Left renal pelvis (tissue), 4 donors: Measurements from ENCODE around the gene GPR108. TPM values are rescaled to one million over a fixed set of nuclear protein-coding genes. Genes with fewer than 3 reads are reported as not detected.
"Not testable (repeated sequence)": the region's sequence is repeated elsewhere in the genome, so short reads cannot be mapped to it uniquely, and the experiment has no call there.

Experiments used
- DNase-seq, 4 donors: peaks; one replicate each; pipeline ENCODE4 v3.0.0-alpha.2; 2013; ENCODE audit warnings: low read depth in 4 of 4, low spot score in 3 of 4
- polyA plus RNA-seq, 4 donors: library from polyadenylated mRNA; unstranded; fragments of 120-200 nt; gene quantifications; one replicate each; pipeline ENCODE4 v1.2.1, GENCODE V29; 2013; ENCODE audit not compliant: insufficient read length in 4 of 4

GPR108 gene
- polyA plus RNA-seq, 4 donors = 43.0 to 67.8 (median 58.7) TPM

GRCh38 chr19:6709549-6709948 is 27.8 kb downstream of the GPR108 start:
- DNase-seq = no peak

DNA sequence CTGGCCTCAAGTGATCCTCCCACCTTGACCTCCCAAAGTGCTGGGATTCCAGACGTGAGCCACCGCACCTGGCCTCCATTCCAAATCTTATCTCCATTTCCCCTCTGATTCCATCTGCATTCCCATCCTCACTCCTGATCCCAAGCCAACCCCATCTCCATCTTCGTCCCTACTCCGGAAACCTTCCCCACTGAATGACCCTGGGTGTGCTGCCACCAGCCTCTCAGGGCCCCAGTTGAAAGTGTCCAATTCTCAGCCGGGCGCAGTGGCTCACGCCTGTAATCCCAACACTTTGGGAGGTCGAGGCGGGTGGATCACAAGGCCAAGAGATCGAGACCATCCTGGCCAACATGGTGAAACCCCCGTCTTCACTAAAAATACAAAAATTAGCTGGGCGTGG is 28.5 kb downstream of the GPR108 start:
- DNase-seq = not testable (repeated sequence)

GRCh38 chr19:6708346-6708745 is 29.0 kb downstream of the GPR108 start:
- no peak for DNase-seq

DNA sequence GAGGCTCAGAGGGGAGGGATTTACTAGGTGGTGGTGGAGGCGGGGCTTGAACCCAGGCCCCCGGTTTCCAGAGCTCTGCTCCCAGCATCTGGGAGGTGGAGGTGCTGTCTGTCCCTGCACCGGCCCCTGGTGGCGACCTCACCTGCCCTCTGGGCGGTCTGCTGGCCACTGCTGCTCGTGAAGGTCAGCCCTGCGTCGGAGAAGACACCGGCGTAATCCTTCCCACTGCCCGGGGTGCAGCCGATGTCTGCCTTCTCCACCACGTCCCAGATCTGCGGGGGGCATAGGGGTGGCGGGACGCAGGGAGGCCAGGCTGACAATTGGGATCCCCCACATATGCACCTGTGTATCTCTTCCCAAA is 29.7 kb downstream of the GPR108 start:
- DNase-seq = no peak

- DNase-seq = no peak
These were observed 30.2 kb downstream of the GPR108 start for GRCh38 chr19:6707011-6707657.

- no peak for DNase-seq
These were observed 30.8 kb downstream of the GPR108 start for GRCh38 chr19:6706633-6706958.

GRCh38 chr19:6705931-6706632 is 31.3 kb downstream of the GPR108 start:
- no peak for DNase-seq

GRCh38 chr19:6700586-6701316 is 36.6 kb downstream of the GPR108 start:
- DNase-seq = no peak

DNA sequence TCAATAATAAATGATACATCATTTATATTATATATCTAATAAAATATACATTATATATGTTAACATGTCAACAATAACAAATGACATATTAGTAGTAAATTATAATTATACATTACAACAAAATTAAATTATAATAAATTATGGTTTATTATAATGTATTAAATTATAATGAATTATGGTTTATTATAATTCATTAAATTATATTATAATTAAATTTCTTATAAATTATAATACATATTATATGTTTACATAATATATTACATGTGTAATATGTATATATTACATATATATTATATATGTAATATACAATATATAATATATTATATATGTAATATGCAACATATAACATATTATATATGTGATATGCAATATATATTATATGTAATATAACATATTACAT is 37.4 kb downstream of the GPR108 start:
- no peak for DNase-seq

DNA sequence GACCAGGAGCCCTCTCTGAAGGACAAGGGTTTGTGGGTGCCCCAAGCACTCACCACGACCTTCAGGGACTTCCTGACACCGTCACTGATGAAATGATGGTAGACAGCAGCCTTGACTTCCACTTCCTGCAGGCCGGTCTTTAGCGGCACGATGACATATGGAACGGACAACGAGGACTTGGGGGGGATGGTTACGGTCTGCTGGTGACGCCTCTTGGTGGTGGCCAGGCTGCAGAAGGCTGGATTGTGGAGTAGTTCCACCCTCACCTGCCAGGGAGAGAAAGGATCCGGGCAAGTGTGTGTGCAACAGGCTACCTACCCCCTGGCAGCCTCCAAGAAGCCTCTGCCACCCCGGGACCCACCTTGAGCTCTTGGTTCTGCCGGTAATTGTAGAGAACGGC is 40.1 kb downstream of the GPR108 start:
- DNase-seq = no peak

- DNase-seq = no peak
These were observed 41.0 kb downstream of the GPR108 start for GRCh38 chr19:6696239-6696820.

DNA sequence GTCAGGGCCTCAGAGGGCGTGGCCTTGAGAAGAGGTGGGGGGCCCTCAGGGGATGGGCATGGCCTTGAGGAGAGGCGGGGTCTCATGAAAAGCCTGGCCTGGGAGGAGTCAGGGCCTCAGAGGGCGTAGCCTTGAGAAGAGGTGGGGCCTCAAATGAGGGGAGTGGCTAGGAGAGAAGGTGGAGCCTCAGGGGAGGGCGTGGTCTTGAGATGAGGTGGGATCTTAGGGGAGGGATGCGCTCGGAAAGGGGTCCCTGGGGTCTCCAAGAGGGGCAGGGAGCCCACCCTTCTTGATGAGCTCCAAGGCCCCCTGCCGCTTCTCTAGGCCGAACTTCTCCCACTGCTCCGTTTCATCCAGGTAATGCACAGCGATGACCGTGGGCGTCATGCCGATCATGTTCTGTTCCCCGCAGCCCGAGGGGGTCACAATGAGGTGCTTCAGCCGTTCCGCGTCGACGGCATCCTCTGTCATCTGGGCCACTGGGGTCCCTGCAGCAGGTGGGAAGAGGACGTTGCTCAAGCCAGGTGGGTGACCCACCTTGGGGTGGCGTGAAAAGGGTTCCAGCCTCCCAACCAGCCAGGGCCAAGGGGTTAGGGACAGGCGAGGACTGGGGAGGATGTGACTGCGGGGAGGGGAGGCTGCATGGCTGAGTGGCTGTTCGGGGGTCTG is 43.1 kb downstream of the GPR108 start:
- DNase-seq = no peak

DNA sequence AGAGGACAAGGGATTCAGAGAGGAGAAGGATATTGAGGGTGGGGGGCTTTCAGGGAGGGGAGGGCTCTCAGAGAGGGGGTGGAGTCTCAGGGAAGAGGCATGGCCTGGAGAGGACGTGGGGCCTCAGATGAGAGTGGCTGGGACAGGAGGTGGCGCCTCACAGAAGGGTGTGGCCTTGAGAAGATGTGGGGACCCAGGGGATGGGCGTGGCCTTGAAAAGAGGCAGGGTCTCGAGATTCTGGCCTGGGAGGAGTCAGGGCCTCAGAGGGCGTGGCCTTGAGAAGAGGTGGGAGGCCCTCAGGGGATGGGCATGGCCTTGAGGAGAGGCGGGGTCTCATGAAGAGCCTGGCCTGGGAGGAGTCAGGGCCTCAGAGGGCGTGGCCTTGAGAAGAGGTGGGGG is 43.7 kb downstream of the GPR108 start:
- no peak for DNase-seq

DNA sequence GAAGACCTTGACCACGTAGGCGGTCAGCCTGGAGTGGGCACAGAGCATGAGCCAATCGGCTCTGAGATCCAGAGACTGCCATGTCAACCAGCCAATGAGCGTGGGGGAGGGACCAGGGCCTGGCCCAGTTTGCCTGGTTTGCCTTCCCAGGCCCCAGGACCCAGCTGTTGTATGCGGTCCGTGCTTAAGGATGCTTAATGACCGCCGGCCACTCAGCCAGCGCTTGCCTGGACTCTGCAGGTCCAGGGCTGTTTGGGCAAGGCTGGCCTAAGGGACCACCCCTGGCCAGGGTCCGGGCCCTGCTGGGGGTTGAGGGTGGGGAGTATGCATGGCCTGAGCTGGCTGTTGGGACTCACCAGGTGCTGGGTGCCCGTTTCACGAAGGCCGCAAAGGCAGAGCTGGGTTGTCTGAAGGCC is 44.3 kb downstream of the GPR108 start:
- DNase-seq = no peak

DNA sequence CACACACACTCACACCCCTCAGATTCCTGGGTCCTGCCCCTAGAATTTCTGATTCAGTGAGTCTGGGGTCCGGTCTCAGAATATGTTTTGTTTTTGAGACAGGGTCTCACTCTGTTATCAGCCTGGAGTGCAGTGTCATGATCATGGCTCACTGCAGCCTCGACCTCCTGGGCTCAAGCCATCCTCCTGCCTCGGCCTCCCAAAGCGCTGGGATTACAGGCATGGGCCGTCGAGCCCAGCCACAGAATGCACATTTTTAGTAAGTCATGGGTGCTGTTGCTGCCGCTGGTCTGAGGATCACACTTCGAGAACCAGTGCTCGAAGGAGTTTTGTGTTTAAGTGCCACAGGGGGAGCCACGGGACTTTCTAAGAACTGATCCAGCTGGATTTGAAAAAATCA is 45.4 kb downstream of the GPR108 start:
- no peak for DNase-seq

- no peak for DNase-seq
These were observed 46.0 kb downstream of the GPR108 start for GRCh38 chr19:6691342-6691741.

DNA sequence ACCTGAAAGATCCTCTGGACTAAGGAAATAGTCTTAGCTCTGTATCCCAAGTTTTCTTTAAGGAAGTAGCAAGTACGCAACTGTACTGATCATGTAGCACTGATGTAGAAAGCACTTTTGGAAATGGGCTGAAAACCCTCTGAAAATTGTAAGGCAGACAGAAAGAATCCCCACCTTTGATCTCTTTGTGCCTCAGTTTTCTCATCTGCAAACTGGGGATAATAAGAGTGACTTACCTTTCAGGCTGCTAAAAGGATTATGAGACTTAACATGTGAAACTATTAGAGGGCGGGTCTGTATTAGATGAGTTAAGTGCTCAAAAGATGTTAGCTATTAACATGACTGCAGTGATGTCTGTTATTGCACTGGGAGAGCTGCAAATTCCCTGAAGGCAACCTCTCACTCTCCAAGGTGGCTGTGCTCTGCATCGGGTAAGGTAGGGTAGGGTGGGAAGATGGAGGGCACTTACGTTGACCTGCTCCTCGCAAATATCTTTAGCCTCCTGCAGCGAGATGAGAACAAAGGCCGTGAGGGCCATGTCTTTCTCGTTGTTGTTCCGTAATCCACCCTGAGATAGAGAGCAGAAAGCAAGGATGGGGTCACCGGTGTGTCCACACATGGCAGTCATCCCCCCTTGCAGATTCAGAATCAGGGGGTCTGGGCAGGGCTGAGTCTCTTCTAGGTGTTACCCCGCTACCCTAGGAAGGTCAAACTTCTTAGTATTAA is 47.1 kb downstream of the GPR108 start:
- DNase-seq = no peak

DNA sequence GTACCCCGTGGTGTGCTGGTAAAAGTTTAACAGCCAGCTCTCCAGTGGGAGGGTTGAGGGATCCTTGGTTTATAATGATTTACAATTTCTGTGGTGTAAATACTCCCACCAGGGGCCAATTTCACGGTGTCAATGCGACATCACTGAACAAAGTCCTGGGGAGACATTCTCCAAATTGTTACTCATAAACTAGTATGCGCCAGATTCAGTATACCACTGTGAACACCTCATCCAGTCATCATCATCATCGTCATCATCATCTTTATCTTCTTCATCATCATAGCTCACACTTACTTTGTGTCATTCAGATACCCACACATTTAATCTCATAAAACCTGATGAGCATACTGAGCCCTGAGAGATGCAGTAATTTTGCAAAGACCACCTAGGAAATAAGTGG is 50.3 kb downstream of the GPR108 start:
- no peak for DNase-seq

- no peak for DNase-seq
These were observed 50.8 kb downstream of the GPR108 start for GRCh38 chr19:6686628-6686975.

GRCh38 chr19:6685962-6686627 is 51.3 kb downstream of the GPR108 start:
- no peak for DNase-seq
